HG03175 (cell line): Measurements from ENCODE around the gene TRMT2A.
"Not testable (repeated sequence)": the region's sequence is repeated elsewhere in the genome, so short reads cannot be mapped to it uniquely, and the experiment has no call there.

Source experiments
- ATAC-seq: cut with Tn5 transposase; IDR thresholded peaks from one replicate; pipeline ENCODE4 v1.9.1; 2021; ENCODE audit warnings: mild to moderate bottlenecking, moderate library complexity; ENCODE audit not compliant: unreplicated experiment

Gene TRMT2A

DNA sequence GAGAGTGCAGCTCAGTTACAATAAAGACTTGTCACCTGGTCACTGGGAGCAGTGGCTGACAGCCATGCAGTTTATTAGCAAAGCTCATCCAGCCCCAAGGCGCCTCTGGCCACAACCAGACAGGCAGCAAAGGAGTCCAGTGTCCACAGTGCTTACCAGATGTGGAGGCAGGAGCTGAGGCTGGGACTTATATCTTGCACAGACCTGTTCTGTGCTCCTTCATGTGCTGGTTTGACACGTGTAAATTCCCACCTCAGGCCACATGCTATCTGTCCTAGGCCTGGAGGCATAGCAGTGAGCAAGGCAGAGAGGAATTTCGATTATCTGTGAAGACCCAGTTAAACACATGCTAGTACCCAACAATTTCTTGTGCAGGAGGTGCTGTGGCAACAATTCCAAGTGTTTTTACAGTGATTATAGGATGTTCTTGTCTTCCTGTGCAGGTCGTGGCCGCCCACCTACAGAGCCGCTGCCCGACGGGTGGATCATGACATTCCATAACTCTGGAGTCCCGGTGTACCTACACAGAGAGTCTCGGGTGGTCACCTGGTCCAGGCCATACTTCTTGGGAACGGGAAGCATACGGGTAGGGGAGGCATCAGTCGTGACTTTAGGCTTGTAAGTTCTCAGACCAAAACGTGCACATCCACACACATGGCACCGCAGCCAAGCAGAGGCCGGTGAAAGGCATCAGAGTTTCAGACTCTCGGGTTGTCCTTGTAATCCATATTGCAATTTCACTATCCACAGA, 27.6 kb downstream of the TRMT2A start:
- no peak for ATAC-seq

DNA sequence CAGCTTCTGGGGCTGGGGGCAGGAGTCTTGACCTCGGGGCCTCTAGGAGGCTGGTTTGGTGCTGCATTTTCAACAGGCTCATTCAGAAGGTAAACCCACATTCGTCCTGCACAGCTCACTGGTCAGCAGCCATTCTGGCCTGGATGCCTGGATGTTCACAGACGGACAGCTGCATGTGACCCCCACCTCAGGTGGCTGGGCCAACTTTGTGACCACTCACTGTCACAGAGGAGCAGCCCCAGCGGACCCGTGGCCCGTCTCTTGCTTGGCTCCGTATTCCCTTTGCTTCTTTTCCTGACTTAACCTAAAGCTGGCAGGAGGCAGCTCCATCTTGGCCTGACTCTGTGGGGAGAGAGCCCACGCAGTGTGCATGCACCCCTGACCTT, 28.8 kb downstream of the TRMT2A start:
- no peak for ATAC-seq

DNA sequence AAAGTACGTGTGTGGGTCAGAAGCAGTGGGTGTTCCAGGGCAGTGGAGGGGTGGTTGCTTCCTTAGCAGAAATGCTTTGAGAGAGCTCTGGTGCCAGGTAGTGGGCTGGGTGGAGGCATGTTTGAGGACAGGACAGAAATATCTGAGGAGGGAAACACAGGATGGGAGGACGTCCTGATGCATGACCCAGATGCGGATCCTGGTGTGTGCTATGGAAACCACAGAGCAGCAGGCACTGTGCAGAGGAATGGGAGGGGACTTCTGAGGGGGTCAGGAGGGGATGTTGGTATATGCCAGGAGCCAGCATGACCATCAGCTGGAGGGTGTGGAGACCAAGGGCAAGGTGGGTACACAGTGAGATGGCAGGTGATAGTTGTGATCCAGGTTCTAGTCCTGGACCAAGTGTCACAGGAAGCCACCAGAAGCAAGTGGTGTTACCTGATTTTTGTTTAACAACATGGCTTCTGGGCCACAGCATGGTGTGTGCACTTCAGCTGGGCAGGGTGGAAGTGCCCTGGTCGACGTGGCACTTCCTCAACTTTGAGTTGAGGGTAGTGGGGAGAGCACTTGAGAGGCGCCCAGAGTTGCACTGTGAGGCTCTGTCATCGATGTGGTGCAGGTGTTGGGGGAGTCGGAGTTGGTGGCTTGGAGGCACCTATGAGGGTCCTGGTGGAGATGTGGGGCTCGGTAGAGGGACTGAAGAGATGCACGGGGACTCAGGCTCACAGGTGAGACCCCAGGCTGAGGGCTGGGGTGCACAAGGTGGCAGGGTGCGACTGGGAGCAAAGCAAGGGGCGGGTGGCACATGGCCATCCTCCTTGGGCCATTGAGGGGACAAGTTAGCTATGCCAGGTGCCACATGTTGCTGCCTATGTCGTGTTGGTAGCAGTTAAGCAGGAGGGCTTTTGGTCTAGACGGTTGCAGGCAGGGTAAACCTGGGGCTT, 29.4 kb downstream of the TRMT2A start:
- ATAC-seq, result no peak

DNA sequence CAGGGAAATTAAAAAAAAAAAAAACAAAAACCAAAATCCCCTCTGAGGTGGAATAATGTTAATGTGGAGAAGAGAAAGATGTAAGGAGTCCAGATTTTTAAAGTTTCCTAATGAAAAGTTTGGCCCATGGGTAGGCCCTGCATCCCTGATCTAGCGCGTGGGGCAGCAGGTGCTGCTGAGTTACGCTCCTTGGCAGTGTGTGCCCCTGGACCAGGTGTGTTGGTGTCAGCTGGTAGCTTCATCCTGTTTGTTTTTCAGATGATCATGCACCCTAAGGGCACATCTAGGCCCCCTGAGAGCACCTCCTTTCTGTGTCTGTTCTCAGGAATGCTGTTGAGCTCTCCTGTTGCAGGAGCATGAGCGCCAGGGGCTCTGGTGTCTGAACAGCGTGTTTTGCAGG, 30.3 kb downstream of the TRMT2A start:
- no peak for ATAC-seq

DNA sequence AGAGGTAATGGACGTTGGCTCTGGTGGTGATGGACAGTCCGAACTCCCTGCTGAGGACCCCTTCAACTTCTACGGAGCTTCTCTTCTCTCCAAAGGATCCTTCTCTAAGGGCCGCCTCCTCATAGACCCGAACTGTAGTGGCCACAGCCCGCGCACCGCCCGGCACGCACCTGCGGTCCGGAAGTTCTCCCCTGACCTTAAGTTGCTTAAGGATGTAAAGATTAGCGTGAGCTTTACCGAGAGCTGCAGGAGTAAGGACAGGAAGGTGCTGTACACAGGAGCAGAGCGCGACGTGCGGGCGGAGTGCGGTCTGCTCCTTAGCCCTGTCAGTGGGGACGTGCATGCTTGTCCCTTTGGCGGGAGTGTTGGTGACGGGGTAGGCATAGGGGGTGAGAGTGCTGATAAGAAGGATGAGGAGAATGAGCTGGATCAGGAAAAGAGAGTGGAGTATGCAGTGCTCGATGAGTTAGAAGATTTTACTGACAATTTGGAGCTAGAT, 30.9 kb downstream of the TRMT2A start:
- ATAC-seq, result no peak

DNA sequence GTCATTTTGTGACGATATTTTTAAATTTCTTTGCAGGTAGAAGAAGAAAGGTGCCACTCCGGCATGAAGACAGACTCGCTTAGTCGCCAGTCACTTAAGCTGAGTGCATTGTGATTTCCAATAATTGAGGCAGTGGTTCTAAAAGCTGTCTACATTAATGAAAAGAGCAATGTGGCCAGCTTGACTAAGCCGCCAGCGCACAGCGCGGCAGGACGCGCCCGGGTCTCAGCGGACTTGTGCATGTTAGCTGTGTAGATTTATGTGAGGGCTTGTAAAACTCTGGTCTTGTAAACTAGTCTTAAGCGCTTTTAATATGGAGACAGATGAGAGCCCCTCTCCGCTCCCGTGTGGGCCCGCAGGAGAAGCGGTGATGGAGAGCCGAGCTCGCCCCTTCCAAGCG, 31.4 kb downstream of the TRMT2A start:
- ATAC-seq, result no peak

DNA sequence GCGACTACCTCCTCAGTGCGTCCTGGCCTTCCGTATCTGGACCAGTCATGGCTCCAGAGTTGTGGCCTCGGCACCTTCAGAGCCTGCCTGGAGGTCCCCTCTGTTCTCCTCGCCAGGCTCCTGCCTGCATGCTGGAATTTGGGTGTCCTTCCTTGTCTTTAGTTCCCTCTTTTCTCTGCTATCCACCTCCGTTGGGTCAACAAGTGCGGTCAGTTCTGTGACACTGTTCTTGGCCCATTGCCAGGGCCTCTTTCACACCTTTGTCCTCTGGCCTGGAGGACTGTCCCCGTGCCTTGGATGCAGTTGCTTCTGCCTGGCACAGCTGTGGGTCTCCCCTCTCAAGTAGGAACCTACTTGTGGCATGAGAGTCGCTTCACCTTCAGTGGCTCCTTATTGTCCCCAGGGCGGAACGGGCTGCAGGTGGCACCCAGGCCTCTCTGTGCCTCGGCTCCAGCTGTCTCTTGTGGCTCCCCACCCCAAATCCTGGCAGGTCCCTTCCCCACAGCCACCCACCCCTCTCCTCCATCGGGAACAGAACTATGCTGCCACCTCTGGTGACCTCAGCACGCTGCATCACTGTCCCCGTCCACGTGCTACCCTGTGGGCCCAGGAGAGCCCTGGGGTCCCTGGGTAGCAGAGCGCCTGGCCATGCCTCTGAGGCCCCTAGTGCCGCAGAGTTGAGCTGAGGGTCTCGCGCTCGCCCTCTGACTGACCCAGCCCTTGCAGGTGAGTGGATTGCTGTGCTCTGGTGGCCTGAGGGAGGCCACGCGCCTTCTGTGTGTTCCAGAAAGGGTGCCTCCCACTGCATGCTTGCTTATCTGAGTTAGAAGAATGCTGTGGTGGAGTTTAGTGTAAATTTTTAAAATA, 32.2 kb downstream of the TRMT2A start:
- no peak for ATAC-seq

DNA sequence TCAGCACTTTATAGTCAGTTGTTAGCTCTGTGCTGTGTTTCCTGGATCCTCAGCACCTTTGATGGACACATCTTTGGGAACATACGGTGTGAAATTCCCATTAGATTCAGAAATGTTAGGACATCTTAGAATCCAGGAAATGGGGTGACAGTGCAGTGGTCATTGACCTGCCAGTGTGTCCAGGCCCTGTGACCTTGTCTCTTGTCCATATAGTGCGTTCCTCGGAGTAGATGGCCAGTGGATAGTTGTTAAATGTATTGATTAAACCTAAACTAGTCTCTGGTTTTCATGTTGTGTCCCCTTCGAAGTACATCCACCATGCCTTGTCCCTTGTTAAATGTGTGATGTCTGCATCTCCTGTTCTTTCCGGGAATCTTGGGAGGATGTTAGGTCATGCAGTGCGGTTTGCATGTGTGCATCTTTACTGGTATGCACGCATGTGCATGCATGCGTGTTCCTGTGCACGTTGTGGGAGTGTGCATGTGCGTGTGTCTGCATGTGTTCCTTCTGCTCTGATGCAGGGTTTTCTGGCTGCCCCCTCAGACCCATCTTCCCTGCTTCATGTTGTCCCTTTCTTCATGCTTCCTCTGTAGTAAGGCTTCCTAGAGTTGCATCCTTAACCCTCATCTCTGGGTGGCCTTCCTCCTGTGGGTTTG, 33.0 kb downstream of the TRMT2A start:
- no peak for ATAC-seq

DNA sequence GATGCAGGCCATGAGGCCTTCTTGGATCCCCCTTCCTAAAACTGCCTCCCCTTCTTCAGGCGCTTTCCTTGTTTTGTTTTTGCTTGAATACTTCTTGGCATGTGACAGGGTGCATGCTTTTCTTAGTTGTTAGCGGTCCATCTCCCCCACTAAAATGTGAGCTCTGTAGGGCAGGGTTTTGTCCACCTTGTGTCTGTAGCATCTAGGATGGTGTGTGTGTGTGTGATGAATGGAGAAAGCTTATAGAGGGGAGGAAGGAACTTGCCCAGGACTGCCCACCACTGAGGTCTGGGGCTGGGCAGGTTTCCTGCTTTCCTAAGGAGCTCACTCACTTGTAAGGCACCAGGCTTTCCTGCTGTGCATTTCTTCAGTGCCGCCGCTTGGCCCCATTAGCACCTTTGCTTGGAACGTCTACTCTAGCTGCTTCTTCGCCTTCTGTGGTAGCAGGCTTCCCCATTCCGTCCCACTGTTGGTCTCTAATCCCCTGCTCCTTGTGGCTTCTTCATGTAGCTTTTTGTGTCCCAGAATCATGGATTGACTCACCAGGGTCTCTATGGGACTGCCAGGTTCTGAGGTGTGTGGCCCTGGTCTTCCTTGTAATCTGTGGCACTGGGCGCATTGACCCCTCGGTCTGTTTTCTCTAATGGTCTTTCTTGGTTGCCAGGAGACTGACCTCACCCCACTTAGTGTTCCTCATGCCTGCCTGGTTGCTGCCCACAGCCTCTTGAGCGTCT, 33.7 kb downstream of the TRMT2A start:
- no peak for ATAC-seq

DNA sequence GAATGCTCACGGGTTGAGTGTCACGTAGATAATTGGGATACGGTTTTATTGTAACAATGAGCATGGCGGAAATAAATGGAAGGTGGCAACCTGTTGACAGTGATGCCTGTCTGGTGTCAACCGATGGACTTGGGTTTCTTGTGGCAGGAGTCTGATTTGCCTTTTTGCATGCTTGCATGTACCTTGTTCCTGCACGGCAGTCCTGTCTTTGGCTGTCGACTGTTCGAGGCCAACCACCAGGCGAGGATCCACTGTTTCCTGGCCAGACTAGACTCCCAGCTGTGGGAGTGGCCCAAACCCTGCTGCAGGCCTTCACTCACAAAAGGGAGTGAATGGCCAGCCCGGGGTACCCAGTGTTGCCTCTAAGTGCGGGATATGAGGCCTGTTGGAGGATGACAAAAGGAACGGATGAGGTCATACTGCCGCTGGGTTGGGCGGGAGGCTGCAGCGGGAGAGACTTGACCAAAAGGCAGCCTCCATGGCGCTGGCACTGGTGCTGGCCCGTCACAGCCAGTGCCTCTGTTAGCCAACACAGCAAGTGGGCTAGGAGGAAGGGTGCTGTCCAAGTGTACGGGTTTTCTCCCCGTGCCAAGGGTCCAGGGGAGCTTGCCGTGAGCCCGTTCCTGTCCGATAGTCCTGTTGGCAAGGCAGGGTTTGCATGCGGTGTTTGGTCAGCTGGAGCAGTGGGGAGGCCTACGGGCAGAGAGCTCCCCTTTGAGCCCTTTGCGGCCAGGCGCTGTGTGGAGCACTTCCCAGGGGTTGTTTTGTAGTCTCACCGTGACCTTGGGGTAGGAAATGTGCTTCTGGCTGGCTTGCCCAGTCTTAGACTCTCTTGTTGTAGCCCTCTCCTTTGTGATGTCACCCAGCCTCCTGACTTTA, 36.0 kb downstream of the TRMT2A start:
- ATAC-seq, result no peak

DNA sequence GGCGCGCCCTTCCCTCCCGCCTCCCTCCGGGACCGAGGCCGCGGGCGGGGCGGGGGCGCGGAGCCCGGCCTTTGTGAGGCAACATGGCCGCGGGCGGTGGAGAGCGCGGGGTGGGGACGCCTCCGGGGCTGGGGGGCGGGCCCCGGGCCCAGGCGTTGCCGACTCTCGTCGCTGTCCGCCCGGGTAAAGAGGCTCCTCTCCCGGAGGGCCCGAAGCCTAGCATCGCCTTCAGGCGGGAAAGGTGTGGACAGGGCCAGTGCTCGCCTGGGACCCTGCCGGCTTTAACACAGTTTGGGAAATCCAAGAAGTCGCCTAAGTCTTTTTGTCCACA, 36.6 kb downstream of the TRMT2A start:
- peak; percentile 70 for ATAC-seq

DNA sequence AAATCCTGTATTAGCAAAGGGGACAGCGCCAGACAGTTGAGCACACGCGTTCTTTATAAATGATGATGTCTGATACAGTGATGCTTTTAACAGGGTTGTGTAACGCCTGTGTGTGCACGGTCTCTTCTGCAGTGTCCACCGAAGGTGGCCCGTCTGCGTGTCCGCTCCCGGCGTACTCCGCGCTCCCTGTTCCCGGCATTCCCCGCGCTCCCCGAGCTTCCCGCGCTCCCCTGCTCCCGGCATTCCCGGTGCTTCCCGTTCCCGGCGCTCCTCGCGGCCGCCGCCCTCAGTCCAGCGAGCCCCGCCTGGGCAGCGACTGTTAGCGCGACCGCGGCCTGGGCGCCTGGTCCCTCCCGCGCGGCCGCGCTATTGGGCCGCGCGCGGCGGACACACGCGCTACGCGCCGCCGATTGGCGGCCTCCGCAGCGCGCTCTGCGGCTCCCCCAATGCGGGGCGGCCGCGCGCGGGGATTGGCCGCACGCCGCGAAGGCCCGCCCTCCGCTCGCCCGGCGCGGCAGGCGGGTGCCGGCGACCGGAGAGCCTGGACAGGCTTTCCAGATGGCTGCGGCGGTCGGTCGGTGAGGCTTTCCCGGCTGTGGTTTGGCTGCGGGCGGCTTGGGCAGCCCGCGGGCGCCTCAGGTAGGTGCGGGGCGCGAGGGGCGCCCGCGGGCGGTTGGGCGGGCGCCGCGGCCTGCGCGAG, 37.1 kb downstream of the TRMT2A start, which contains the start of gene DGCR8:
Gene DGCR8, plus strand, starts transcription at position 497 of the 700 bp plus-strand sequence. CDS start 5,723 bp downstream, outside the sequence.
- peak; percentile 80 for ATAC-seq

DNA sequence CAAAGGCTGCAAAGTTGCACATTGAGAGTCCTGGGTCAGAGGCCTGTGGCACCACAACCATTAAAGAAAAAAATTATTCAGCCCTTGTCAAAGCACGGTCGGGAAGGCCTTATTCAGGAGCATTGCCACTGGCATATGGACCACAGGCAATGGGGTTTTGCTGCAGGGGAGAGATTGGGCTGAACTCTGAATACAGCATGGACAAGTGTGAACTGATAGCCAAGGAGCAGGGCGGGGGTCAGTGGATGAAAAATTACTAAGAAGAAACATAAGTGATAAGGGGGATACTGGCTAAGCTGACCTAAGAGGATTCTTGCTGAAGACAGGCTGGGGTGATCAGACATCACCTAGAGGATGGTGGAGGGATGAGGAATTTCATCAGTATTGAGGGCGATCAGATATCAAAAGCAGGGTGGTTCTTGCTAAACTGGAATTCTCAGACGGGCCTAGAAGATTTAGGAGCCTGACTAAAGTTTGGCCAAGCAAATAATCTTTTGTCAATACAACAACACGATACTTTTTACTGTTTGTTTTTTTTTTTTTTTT, 40.3 kb downstream of the TRMT2A start:
- ATAC-seq, result no peak

DNA sequence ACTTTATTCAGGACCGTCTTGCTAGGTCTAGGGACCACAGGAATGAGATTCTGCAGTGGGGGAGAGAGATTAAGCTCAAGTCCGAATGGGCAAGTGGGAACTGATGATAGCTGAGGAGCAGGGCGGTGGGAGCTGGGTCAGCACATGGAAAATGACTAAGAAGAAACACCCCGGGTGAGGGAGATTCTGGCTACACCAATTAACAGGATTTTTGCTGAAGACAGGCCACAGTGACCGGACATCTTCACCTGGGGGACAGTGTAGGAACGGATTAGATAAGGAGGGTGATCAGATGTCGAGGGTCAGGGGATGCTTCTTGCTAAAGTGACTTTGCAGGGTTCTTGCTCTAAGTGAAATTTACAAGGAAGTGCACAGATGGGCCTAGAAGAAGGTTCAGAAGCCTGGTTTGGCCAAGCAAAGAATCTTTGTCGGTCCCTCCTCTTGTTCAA, 45.5 kb downstream of the TRMT2A start:
- no peak for ATAC-seq

DNA sequence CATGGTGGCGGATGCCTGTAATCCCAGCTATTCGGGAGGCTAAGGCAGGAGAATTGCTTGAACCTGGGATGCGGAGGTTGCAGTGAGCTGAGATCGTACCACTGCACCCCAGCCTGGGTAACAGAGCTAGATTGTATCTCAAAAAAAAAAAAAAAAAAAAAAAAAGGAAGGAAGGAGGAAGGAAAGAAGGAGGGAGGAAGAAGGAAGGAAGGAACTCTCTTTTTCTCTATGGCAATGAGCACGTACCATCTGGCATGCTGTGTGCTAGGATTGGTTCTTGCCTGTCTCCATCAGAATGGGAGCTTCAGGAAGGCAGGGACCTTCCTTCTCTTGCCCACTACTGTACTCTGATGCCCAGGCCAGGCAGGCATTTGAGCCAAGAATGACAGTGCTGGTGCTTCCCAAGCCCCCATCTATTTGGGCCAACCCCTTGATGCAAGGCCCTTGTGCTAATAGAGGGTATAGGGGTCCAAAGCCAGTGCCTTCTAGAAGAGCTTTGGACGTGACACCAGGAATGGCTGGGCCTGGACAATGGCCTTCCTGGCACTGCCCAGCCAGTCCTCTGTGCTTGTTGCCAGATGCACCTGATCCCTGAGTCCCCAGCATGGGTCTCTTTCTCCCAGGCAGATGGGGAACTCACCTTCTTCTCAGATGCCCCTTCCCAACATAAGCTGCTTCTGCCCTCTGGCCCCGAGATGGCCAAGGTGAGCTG, 47.5 kb downstream of the TRMT2A start:
- ATAC-seq, result no peak

DNA sequence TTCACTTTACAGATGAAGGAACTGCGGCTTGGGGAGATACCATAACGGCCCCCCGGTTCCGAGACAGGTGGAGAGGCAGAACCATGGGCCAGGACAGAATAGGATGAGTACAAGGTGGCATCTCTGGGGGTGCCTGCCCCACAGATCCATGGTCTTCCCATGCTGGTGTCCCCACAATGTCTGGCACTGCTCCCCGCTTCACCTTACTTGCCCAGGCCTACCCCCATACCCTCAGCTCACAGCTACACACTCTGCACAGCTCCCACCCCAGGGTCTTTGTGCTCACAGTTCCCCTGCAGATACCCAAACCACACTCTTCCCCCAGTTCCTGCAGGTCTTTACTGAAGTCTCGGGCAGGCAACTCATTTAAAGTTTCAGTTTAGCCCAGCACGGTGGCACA, 48.4 kb downstream of the TRMT2A start:
- ATAC-seq, result no peak

DNA sequence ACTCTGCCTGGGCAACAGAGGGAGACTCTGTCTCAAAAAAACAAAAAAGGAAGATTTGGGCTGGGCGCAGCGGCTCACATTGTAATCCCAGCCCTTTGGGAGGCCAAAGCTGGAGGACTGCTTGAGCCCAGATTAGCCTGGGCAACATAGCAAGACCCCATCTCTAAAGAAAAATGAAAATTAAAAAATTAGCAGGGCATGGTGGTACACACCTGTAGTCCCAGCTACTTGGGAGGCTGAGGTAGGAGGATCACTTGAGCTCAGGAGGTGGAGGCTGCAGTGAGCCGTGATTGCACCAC, 49.7 kb downstream of the TRMT2A start:
- not testable (repeated sequence) for ATAC-seq
